ENCODE measurements around the gene EIF4G3. TPM values are rescaled to one million over a fixed set of nuclear protein-coding genes. Genes with fewer than 3 reads are reported as not detected.
"Not testable (repeated sequence)": the region's sequence is repeated elsewhere in the genome, so short reads cannot be mapped to it uniquely, and the experiment has no call there.

The EIF4G3 gene
- total RNA-seq, 1 donor from 2014 or later = 43.0 TPM

DNA sequence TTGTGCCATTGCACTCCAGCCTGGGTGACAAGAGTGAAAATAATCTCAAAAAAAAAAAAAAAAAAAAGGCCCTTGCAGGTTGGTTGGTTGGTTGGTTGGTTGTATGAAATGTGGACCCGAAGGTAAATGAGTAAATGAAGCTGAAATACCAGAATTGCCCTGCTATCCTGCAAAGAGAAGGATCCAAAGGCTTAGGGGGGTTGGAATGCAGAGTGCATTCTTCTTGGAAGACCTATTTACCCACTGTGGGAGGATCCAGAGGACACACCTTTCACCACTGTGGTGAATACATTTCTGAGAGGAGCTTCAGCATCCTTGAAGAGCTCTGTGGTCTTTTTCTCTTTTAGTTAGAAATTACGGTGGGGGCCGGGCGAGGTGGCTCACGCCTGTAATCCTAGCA lies 28.7 kb upstream of the EIF4G3 start:
- H3K27ac ChIP-seq = no peak overlapping the region
- ATAC-seq (no peak), DNase-seq (no peak)
- no peak overlapping the region for H3K4me3 ChIP-seq
- H3K36me3 ChIP-seq = no peaks in the 10 kb centered on the region
- H3K27me3 ChIP-seq (ENCODE audit: low read depth) = no peaks in the 10 kb centered on the region
- intact Hi-C loops (cut with DNase I) = no loop called here
- no peaks in the 10 kb centered on the region for H3K4me1 ChIP-seq
- H3K9me3 ChIP-seq = no peaks in the 10 kb centered on the region
- TF ChIP-seq, protein P1, sequence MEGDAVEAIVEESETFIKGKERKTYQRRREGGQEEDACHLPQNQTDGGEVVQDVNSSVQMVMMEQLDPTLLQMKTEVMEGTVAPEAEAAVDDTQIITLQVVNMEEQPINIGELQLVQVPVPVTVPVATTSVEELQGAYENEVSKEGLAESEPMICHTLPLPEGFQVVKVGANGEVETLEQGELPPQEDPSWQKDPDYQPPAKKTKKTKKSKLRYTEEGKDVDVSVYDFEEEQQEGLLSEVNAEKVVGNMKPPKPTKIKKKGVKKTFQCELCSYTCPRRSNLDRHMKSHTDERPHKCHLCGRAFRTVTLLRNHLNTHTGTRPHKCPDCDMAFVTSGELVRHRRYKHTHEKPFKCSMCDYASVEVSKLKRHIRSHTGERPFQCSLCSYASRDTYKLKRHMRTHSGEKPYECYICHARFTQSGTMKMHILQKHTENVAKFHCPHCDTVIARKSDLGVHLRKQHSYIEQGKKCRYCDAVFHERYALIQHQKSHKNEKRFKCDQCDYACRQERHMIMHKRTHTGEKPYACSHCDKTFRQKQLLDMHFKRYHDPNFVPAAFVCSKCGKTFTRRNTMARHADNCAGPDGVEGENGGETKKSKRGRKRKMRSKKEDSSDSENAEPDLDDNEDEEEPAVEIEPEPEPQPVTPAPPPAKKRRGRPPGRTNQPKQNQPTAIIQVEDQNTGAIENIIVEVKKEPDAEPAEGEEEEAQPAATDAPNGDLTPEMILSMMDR (IDR thresholded peaks at IDR 0.05) = no peak

DNA sequence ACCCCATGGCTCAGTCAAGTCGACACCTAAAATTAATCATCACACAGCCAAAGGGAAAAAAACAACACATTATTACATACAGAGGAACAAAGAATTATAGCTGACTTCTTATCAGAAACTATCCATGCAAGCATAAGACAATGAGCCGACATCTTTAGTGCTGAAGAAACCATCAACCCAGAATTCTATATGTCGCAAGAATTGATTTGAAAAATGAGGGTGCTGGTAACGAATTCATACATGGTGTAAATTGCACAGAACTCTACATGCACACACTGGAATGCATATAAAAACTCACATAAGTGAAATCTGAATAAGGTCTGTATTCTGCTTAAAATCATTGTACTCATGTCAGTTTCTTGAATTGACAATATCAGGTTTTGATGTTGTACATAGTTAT lies 25.0 kb upstream of the EIF4G3 start:
- intact Hi-C loops (cut with DNase I) = no loop called here
- ATAC-seq (no peak), DNase-seq (no peak)
- no peak overlapping the region for H3K27ac ChIP-seq
- no peaks in the 10 kb centered on the region for H3K4me1 ChIP-seq
- H3K4me3 ChIP-seq = no peak overlapping the region
- no peaks in the 10 kb centered on the region for H3K36me3 ChIP-seq
- TF ChIP-seq, protein P1 (IDR thresholded peaks at IDR 0.05) = no peak
- H3K27me3 ChIP-seq (ENCODE audit: low read depth) = no peaks in the 10 kb centered on the region
- H3K9me3 ChIP-seq = no peaks in the 10 kb centered on the region

DNA sequence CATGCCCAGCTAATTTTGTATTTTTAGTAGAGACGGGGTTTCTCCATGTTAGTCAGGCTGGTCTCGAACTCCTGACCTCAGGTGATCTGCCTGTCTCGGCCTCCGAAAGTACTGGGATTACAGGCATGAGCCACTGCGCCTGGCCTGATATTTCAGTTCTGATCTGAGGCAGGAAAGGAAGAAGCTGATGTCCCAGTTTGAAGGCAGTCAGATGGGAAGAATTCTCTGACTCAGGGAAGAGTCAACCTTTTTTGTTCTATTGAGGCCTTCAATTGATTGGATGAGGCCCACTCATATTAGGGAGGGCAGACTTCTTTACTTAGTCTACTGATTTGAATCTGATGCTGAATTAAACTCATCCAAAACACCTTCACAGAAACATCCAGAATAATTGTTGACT lies 24.5 kb upstream of the EIF4G3 start:
- H3K9me3 ChIP-seq; H3K27me3 ChIP-seq (ENCODE audit: low read depth); H3K4me3 ChIP-seq; H3K36me3 ChIP-seq; H3K4me1 ChIP-seq; ATAC-seq; H3K27ac ChIP-seq; intact Hi-C loops (cut with DNase I); DNase-seq: not testable (repeated sequence)

DNA sequence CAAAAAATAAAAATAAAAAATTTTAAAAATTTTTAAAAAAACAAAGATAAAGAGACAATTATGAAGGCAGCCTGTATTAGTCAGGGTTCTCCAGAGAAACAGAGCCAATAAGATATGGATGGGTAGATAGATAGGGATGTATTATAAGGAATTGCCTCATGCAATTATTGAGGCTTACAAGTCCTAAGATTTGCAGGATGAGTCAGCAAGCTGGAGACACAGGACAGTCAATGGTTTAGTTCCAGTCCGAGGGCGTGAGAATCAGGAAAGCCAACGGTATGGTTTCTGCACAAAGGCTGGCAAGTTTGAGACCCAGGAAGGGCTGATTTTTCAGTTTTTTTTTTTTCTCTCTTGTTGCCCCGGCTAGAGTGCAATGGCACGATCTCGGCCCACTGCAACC lies 24.1 kb upstream of the EIF4G3 start:
- no peaks in the 10 kb centered on the region for H3K27me3 ChIP-seq (ENCODE audit: low read depth)
- H3K4me3 ChIP-seq = no peak overlapping the region
- no peak for ATAC-seq
- intact Hi-C loops (cut with DNase I) = no loop called here
- TF ChIP-seq, protein P1 (IDR thresholded peaks at IDR 0.05) = no peak
- H3K4me1 ChIP-seq = no peaks in the 10 kb centered on the region
- no peaks in the 10 kb centered on the region for H3K36me3 ChIP-seq
- DNase-seq = no peak
- H3K9me3 ChIP-seq = no peaks in the 10 kb centered on the region
- H3K27ac ChIP-seq = no peak overlapping the region

DNA sequence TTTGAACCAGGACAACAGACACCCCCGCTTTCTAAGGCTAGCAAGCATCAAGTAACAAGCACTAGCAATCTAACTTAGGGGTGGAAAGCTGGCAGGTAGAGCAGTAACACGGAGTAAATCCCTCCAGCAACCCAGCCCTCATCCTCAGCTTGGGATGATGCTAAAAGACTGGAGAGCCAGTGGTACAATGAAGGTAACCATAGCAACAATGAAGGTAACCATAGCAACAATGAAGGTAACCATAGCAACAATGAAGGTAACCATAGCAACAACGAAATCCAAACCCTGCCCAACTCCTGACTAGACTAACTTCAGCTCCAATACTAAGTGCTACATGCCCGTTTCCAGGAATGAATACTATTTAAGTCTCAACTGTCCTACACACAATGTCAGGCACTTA lies 22.2 kb upstream of the EIF4G3 start:
- no peaks in the 10 kb centered on the region for H3K9me3 ChIP-seq
- H3K27me3 ChIP-seq (ENCODE audit: low read depth) = no peaks in the 10 kb centered on the region
- no peak for ATAC-seq
- no peak for DNase-seq
- H3K36me3 ChIP-seq = no peaks in the 10 kb centered on the region
- H3K4me3 ChIP-seq = no peak overlapping the region
- H3K27ac ChIP-seq = no peak overlapping the region
- no peaks in the 10 kb centered on the region for H3K4me1 ChIP-seq
- TF ChIP-seq, protein P1 (IDR thresholded peaks at IDR 0.05) = no peak
- intact Hi-C loops (cut with DNase I) = no loop called here

DNA sequence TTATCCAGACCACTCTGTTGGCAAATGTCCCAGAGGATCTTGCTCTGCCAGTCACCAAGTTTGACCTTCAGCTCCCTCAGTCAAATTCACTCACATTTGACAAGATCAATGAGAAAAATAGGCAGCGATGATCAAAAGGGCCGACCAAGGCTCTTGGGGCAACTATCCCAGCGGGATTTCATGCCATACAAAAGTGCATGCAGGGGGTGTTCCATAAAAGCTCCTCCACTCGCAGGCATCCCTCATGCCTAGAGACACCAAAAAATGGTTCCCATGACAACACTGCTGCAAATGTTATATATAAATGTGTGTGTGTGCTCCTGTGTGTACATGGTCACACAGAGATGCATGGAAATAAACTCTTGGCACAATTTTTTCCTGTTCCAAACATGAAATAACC lies 16.2 kb upstream of the EIF4G3 start:
- H3K9me3 ChIP-seq = no peaks in the 10 kb centered on the region
- no peaks in the 10 kb centered on the region for H3K27me3 ChIP-seq (ENCODE audit: low read depth)
- TF ChIP-seq, protein P1 (IDR thresholded peaks at IDR 0.05) = no peak
- ATAC-seq (no peak), DNase-seq (no peak)
- no peaks in the 10 kb centered on the region for H3K36me3 ChIP-seq
- H3K27ac ChIP-seq = no peak overlapping the region
- intact Hi-C loops (cut with DNase I) = no loop called here
- H3K4me3 ChIP-seq = no peak overlapping the region
- H3K4me1 ChIP-seq = no peaks in the 10 kb centered on the region

Data from lower lobe of right lung (tissue), 2 donors.